ENCODE results near the gene DCC.

GRCh38 chr18:52995875-52996274, 655.9 kb downstream of the DCC start:
- no peak for TF ChIP-seq EZH2 (IDR thresholded peaks at IDR 0.05)
- no peak for TF ChIP-seq POLR2AphosphoS5 (IDR thresholded peaks at IDR 0.05; ENCODE audit: borderline replicate concordance, low read depth, low read length)
- TF ChIP-seq FOXP2 (optimal IDR thresholded peaks at IDR 0.05; ENCODE audit: control extremely low read depth, extremely low read length, insufficient read depth), result no peak

All from SK-N-MC (cell line).